Neural cell (in vitro differentiated cells): ENCODE data around the gene TNFSF11. TPM values are rescaled to one million over a fixed set of nuclear protein-coding genes. Genes with fewer than 3 reads are reported as not detected.

Source experiments
- H2AFZ ChIP-seq: fragments of 200-600, 300-800 bp; sonication (generic), shearing (Covaris generic); 2 replicates; pipeline ENCODE4 v1.6.0; 2014; ENCODE audit warnings: low read depth, mild to moderate bottlenecking, antibody characterized with exemption, low read length, moderate library complexity
- H3F3A ChIP-seq: fragments of 200-600 bp; shearing (Covaris generic); 2 replicates; pipeline ENCODE4 v1.6.1; 2016; ENCODE audit warnings: mild to moderate bottlenecking, moderate library complexity, mixed read lengths, antibody characterized with exemption, low read length; ENCODE audit not compliant: insufficient read depth, poor library complexity, severe bottlenecking
- H3K27ac ChIP-seq: fragments of 200-600, 300-800 bp; sonication (generic), shearing (Covaris generic); 2 replicates; pipeline ENCODE4 v1.5.1; 2014; ENCODE audit warnings: mild to moderate bottlenecking, low read length, moderate library complexity
- H3K27me3 ChIP-seq: fragments of 300-800, 200-600 bp; sonication (generic), shearing (Covaris generic); 2 replicates; pipeline ENCODE4 v1.6.0; 2014; ENCODE audit warnings: mild to moderate bottlenecking, low read depth, low read length, moderate library complexity; ENCODE audit not compliant: insufficient read depth
- H3K36me3 ChIP-seq: fragments of 300-800, 200-600 bp; sonication (generic), shearing (Covaris generic); 2 replicates; pipeline ENCODE4 v1.5.1; 2014; ENCODE audit warnings: mild to moderate bottlenecking, antibody characterized with exemption, low read length, moderate library complexity; ENCODE audit not compliant: insufficient read depth
- H3K4me2 ChIP-seq: fragments of 300-800, 200-600 bp; sonication (generic), shearing (Covaris generic); 2 replicates; pipeline ENCODE4 v1.6.0; 2014; ENCODE audit warnings: mild to moderate bottlenecking, low read length
- H3K4me3 ChIP-seq: fragments of 300-800, 200-600 bp; sonication (generic), shearing (Covaris generic); 2 replicates; pipeline ENCODE4 v1.5.1; 2014; ENCODE audit warnings: mild to moderate bottlenecking, low read length, moderate library complexity
- H3K79me2 ChIP-seq: fragments of 200-600 bp; shearing (Covaris generic); replicated peaks from 2 replicates; pipeline ENCODE4 v1.6.0; 2014; ENCODE audit warnings: mild to moderate bottlenecking, low read length, moderate library complexity; ENCODE audit not compliant: insufficient read depth
- H3K9ac ChIP-seq: fragments of 300-800, 200-600 bp; sonication (generic), shearing (Covaris generic); 2 replicates; pipeline ENCODE4 v1.6.1; 2016; ENCODE audit warnings: mild to moderate bottlenecking, low read length, mixed read lengths
- H3K9me2 ChIP-seq: fragments of 200-600 bp; shearing (Covaris generic); 2 replicates; pipeline ENCODE4 v1.6.1; 2016; ENCODE audit warnings: mild to moderate bottlenecking, low read length, mixed read lengths; ENCODE audit not compliant: insufficient read depth
- H3K9me3 ChIP-seq: fragments of 200-600, 300-800 bp; sonication (generic), shearing (Covaris generic); 2 replicates; pipeline ENCODE4 v1.6.1; 2016; ENCODE audit warnings: mild to moderate bottlenecking, mixed run types, low read length, moderate library complexity, mixed read lengths
- H4K20me1 ChIP-seq: fragments of 200-600 bp; shearing (Covaris generic); 2 replicates; pipeline ENCODE4 v1.6.1; 2016; ENCODE audit warnings: mild to moderate bottlenecking, mixed run types; ENCODE audit not compliant: insufficient read depth
- CTCF ChIP-seq: fragments of 450-650 bp; IDR thresholded peaks from 2 replicates; pipeline ENCODE4 v1.5.1; 2014; ENCODE audit warnings: antibody characterized with exemption, mild to moderate bottlenecking, moderate library complexity; ENCODE audit not compliant: poor library complexity, severe bottlenecking
- EP300 ChIP-seq: fragments of 450-650 bp; conservative IDR thresholded peaks from 2 replicates; pipeline ENCODE4 v1.6.1; 2014; ENCODE audit warnings: antibody characterized with exemption, mild to moderate bottlenecking, moderate library complexity; ENCODE audit not compliant: poor library complexity, severe bottlenecking
- EZH2 ChIP-seq: fragments of 200-600, 300-800 bp; shearing (Covaris generic), sonication (generic); IDR thresholded peaks from 2 replicates; pipeline ENCODE4 v1.6.1; 2014; ENCODE audit warnings: antibody characterized with exemption, low read length, borderline replicate concordance, mild to moderate bottlenecking; ENCODE audit not compliant: insufficient read depth, poor library complexity, severe bottlenecking
- MXI1 ChIP-seq: fragments of 450-650 bp; conservative IDR thresholded peaks from 2 replicates; pipeline ENCODE4 v1.6.1; 2014; ENCODE audit warnings: antibody characterized with exemption, mild to moderate bottlenecking; ENCODE audit not compliant: poor library complexity, severe bottlenecking
- POLR2AphosphoS5 ChIP-seq: IDR thresholded peaks from 2 replicates; pipeline ENCODE4 v1.6.1; 2012
- RAD21 ChIP-seq: fragments of 450-650 bp; conservative IDR thresholded peaks from 2 replicates; pipeline ENCODE4 v1.6.1; 2014; ENCODE audit warnings: antibody characterized with exemption, mild to moderate bottlenecking, moderate library complexity
- REST ChIP-seq: IDR thresholded peaks from 2 replicates; pipeline ENCODE4 v1.6.1; 2012; ENCODE audit warnings: borderline replicate concordance
- SMC3 ChIP-seq: fragments of 450-650 bp; conservative IDR thresholded peaks from 2 replicates; pipeline ENCODE4 v1.6.1; 2014; ENCODE audit warnings: antibody characterized with exemption, mild to moderate bottlenecking, moderate library complexity; ENCODE audit not compliant: poor library complexity
- TAF1 ChIP-seq: IDR thresholded peaks from 2 replicates; pipeline ENCODE4 v1.6.1; 2012; ENCODE audit warnings: low read depth
- polyA plus RNA-seq: library from polyadenylated mRNA; depleted of rRNA; stranded (reverse); fragments of >200 nt; gene quantifications from 2 replicates; pipeline ENCODE4 v1.2.3, GENCODE V29; 2014

The TNFSF11 gene
- polyA plus RNA-seq, 1 donor from 2014 or later: not detected

GRCh38 chr13:42595253-42595571 lies 21.3 kb downstream of the TNFSF11 start:
- no peaks in the 10 kb centered on the region for H3K27me3 ChIP-seq
- H2AFZ ChIP-seq: no peak overlapping the region
- no peaks in the 10 kb centered on the region for H3K9me2 ChIP-seq
- H3K9me3 ChIP-seq: no peaks in the 10 kb centered on the region
- H3K9ac ChIP-seq: no peak overlapping the region
- H3K79me2 ChIP-seq: no peaks in the 10 kb centered on the region
- H3K36me3 ChIP-seq: no peaks in the 10 kb centered on the region
- no peak overlapping the region for H3K4me3 ChIP-seq
- peaks cover 4% of the 10 kb centered on the region for H3F3A ChIP-seq
- no peak for TF ChIP-seq POLR2AphosphoS5
- no peak for TF ChIP-seq TAF1
- no peak for TF ChIP-seq EZH2
- TF ChIP-seq SMC3: peak; percentile 59
- peak; percentile 23 for TF ChIP-seq CTCF
- TF ChIP-seq REST: no peak
- no peak for TF ChIP-seq MXI1
- TF ChIP-seq RAD21: peak; percentile 33
- no peak for TF ChIP-seq EP300
- no peak overlapping the region for H3K27ac ChIP-seq
- H3K4me2 ChIP-seq: no peak overlapping the region
- no peaks in the 10 kb centered on the region for H4K20me1 ChIP-seq

GRCh38 chr13:42597505-42597904 lies 23.6 kb downstream of the TNFSF11 start:
- no peak overlapping the region for H2AFZ ChIP-seq
- no peak for TF ChIP-seq EZH2
- no peaks in the 10 kb centered on the region for H3K36me3 ChIP-seq
- no peaks in the 10 kb centered on the region for H3K9me2 ChIP-seq
- no peak overlapping the region for H3K9ac ChIP-seq
- H3F3A ChIP-seq: peaks cover 4% of the 10 kb centered on the region
- no peaks in the 10 kb centered on the region for H3K9me3 ChIP-seq
- H3K4me2 ChIP-seq: no peak overlapping the region
- no peak overlapping the region for H3K27ac ChIP-seq
- H4K20me1 ChIP-seq: no peaks in the 10 kb centered on the region
- H3K79me2 ChIP-seq: no peaks in the 10 kb centered on the region
- no peak overlapping the region for H3K4me3 ChIP-seq
- H3K27me3 ChIP-seq: no peaks in the 10 kb centered on the region

GRCh38 chr13:42600943-42601342 lies 27.0 kb downstream of the TNFSF11 start:
- no peaks in the 10 kb centered on the region for H3K9me2 ChIP-seq
- H3K27ac ChIP-seq: no peak overlapping the region
- no peaks in the 10 kb centered on the region for H3K79me2 ChIP-seq
- no peak overlapping the region for H2AFZ ChIP-seq
- no peak overlapping the region for H3K4me2 ChIP-seq
- H3K27me3 ChIP-seq: peaks cover 3% of the 10 kb centered on the region
- H3K9ac ChIP-seq: no peak overlapping the region
- no peak for TF ChIP-seq POLR2AphosphoS5
- no peak for TF ChIP-seq MXI1
- TF ChIP-seq SMC3: no peak
- TF ChIP-seq TAF1: no peak
- no peak for TF ChIP-seq RAD21
- TF ChIP-seq REST: no peak
- TF ChIP-seq EZH2: no peak
- TF ChIP-seq EP300: no peak
- TF ChIP-seq CTCF: no peak
- no peaks in the 10 kb centered on the region for H3K9me3 ChIP-seq
- no peaks in the 10 kb centered on the region for H4K20me1 ChIP-seq
- no peaks in the 10 kb centered on the region for H3F3A ChIP-seq
- no peak overlapping the region for H3K4me3 ChIP-seq
- H3K36me3 ChIP-seq: no peaks in the 10 kb centered on the region
